WTC11 (cell line): ENCODE measurements around the gene FURIN.

Experiments used
- FOXP1 ChIP-seq: sonication (generic); formaldehyde crosslinking; IDR thresholded peaks from 2 replicates; pipeline ENCODE4 v1.8.0; 2022; ENCODE audit warnings: missing genetic modification reagents, mild to moderate bottlenecking, moderate library complexity, borderline replicate concordance
- SP1 ChIP-seq: sonication (generic); formaldehyde crosslinking; conservative IDR thresholded peaks from 2 replicates; pipeline ENCODE4 v1.8.1; 2022; ENCODE audit warnings: missing genetic modification reagents
- TF ChIP-seq, protein P1 (sequence below): fragments of 200-600 bp; IDR thresholded peaks from 2 replicates; pipeline ENCODE4 v1.8.0; 2022; ENCODE audit warnings: antibody characterized with exemption
- TF ChIP-seq, protein P2 (sequence below): sonication (generic); formaldehyde crosslinking; IDR thresholded peaks from 2 replicates; pipeline ENCODE4 v1.8.0; 2022; ENCODE audit warnings: mild to moderate bottlenecking, missing genetic modification reagents
- TF ChIP-seq, protein P3 (sequence below): sonication (generic); formaldehyde crosslinking; IDR thresholded peaks from 2 replicates; pipeline ENCODE4 v1.8.1; 2022; ENCODE audit warnings: low read depth, mild to moderate bottlenecking, moderate library complexity, missing genetic modification reagents, borderline replicate concordance

DNA sequence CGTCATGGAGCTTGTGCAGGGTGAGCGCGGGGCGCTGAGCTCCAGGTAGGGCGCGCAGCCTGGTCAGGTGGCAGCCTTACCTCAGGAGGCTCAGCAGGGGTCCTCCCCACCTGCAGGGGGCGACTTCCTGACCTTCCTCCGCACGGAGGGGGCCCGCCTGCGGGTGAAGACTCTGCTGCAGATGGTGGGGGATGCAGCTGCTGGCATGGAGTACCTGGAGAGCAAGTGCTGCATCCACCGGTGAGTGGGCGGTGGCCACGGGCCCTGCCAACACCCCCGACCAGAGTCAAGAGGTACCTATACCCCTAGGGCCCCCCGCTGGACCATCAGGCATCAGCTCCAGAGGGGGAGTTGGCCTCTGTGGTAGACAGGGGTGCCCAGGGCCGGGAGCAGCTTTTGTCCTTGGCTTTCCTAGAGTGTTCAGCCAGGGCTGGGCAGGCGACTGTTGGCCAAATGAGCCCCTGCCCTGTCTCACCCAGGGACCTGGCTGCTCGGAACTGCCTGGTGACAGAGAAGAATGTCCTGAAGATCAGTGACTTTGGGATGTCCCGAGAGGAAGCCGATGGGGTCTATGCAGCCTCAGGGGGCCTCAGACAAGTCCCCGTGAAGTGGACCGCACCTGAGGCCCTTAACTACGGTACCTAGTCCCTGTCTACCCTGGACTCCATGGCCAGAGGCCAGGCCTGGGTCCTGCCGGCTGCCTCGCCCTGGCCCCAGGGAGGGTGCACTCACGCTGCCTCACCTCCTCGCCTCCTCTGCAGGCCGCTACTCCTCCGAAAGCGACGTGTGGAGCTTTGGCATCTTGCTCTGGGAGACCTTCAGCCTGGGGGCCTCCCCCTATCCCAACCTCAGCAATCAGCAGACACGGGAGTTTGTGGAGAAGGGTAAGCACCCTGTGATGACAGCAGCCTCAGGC is 25.0 kb downstream of the FURIN start:
- TF ChIP-seq, protein P1, sequence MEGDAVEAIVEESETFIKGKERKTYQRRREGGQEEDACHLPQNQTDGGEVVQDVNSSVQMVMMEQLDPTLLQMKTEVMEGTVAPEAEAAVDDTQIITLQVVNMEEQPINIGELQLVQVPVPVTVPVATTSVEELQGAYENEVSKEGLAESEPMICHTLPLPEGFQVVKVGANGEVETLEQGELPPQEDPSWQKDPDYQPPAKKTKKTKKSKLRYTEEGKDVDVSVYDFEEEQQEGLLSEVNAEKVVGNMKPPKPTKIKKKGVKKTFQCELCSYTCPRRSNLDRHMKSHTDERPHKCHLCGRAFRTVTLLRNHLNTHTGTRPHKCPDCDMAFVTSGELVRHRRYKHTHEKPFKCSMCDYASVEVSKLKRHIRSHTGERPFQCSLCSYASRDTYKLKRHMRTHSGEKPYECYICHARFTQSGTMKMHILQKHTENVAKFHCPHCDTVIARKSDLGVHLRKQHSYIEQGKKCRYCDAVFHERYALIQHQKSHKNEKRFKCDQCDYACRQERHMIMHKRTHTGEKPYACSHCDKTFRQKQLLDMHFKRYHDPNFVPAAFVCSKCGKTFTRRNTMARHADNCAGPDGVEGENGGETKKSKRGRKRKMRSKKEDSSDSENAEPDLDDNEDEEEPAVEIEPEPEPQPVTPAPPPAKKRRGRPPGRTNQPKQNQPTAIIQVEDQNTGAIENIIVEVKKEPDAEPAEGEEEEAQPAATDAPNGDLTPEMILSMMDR: no peak
- TF ChIP-seq FOXP1 (no peak), SP1 (CRISPR knock-in tag) (no peak)
- TF ChIP-seq, protein P2, sequence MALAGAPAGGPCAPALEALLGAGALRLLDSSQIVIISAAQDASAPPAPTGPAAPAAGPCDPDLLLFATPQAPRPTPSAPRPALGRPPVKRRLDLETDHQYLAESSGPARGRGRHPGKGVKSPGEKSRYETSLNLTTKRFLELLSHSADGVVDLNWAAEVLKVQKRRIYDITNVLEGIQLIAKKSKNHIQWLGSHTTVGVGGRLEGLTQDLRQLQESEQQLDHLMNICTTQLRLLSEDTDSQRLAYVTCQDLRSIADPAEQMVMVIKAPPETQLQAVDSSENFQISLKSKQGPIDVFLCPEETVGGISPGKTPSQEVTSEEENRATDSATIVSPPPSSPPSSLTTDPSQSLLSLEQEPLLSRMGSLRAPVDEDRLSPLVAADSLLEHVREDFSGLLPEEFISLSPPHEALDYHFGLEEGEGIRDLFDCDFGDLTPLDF (CRISPR knock-in tag): no peak
- TF ChIP-seq, protein P3, sequence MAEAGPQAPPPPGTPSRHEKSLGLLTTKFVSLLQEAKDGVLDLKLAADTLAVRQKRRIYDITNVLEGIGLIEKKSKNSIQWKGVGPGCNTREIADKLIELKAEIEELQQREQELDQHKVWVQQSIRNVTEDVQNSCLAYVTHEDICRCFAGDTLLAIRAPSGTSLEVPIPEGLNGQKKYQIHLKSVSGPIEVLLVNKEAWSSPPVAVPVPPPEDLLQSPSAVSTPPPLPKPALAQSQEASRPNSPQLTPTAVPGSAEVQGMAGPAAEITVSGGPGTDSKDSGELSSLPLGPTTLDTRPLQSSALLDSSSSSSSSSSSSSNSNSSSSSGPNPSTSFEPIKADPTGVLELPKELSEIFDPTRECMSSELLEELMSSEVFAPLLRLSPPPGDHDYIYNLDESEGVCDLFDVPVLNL: no peak
